ENCODE results near the gene IGF2BP2. TPM values are rescaled to one million over a fixed set of nuclear protein-coding genes. Genes with fewer than 3 reads are reported as not detected.

IGF2BP2 gene
- total RNA-seq, 2 experiments from 2014 or later: 0.43 to 0.44 TPM

- Mint-ChIP-seq H3K4me1 (ENCODE audit: low read depth) (peaks cover 1% of the 10 kb centered on the region), H3K36me3 (ENCODE audit: low read depth) (no peaks in the 10 kb centered on the region), H3K4me3 (no peak overlapping the region), H3K9me3 (no peaks in the 10 kb centered on the region), H3K27ac (no peak overlapping the region), H3K27me3 (ENCODE audit: low read depth) (peaks cover 35% of the 10 kb centered on the region)
- CTCF ChIA-PET: interaction anchor here (0.6 kb wide), 1 partner anchor 97 kb away, joined by 4 read pairs; no protein-coding TSS in a partner anchor
- no peak for DNase-seq
- intact Hi-C loops (cut with micrococcal nuclease): no loop called here
Observed at GRCh38 chr3:185831195-185831594, 6.4 kb upstream of the IGF2BP2 start.

GRCh38 chr3:185830018-185830797 lies 5.4 kb upstream of the IGF2BP2 start:
- no peak overlapping the region for H3K4me3 Mint-ChIP-seq
- H3K27ac Mint-ChIP-seq: no peak overlapping the region
- DNase-seq: no peak
- CTCF ChIA-PET: no interaction called here
- intact Hi-C loops (cut with micrococcal nuclease): no loop called here
- H3K4me1 Mint-ChIP-seq (ENCODE audit: low read depth): peaks cover 1% of the 10 kb centered on the region
- no peaks in the 10 kb centered on the region for H3K36me3 Mint-ChIP-seq (ENCODE audit: low read depth)
- H3K27me3 Mint-ChIP-seq (ENCODE audit: low read depth): peaks cover 39% of the 10 kb centered on the region
- H3K9me3 Mint-ChIP-seq: no peaks in the 10 kb centered on the region

DNA sequence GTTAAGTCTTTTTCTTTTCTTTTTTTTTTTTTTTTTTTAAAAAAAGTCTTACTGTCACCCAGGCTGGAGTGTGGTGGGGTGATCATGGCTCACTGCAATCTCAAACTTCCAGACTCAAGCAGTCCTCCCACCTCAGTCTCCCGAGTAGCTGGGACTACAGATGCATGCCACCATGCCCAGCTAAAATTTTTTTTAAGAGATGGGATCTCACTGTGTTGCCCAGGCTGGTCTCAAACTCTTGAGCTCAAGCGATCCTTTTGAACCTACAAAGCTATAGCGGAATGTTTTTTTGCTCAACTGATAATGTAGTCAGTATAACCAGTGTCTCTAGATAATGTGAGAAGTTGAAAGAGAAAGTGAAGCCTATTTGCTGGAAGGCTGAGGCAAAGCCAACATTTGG lies 3.9 kb upstream of the IGF2BP2 start:
- intact Hi-C loops (cut with micrococcal nuclease): no loop called here
- no peak overlapping the region for H3K4me3 Mint-ChIP-seq

GRCh38 chr3:185827595-185828344 lies 2.9 kb upstream of the IGF2BP2 start:
- Mint-ChIP-seq H3K9me3 (no peaks in the 10 kb centered on the region), H3K4me3 (no peak overlapping the region), H3K27ac (no peak overlapping the region), H3K4me1 (ENCODE audit: low read depth) (peaks cover 3% of the 10 kb centered on the region), H3K36me3 (ENCODE audit: low read depth) (no peaks in the 10 kb centered on the region), H3K27me3 (ENCODE audit: low read depth) (peaks cover 45% of the 10 kb centered on the region)
- no peak for DNase-seq
- intact Hi-C loops (cut with micrococcal nuclease): no loop called here
- CTCF ChIA-PET: no interaction called here

More for the DNA sequence above, 3.9 kb upstream of the IGF2BP2 start:
- DNase-seq: no peak
- Mint-ChIP-seq H3K27me3 (ENCODE audit: low read depth) (peaks cover 39% of the 10 kb centered on the region), H3K4me1 (ENCODE audit: low read depth) (peaks cover 3% of the 10 kb centered on the region), H3K36me3 (ENCODE audit: low read depth) (no peaks in the 10 kb centered on the region), H3K27ac (no peak overlapping the region), H3K9me3 (no peaks in the 10 kb centered on the region)
- CTCF ChIA-PET: no interaction called here

DNA sequence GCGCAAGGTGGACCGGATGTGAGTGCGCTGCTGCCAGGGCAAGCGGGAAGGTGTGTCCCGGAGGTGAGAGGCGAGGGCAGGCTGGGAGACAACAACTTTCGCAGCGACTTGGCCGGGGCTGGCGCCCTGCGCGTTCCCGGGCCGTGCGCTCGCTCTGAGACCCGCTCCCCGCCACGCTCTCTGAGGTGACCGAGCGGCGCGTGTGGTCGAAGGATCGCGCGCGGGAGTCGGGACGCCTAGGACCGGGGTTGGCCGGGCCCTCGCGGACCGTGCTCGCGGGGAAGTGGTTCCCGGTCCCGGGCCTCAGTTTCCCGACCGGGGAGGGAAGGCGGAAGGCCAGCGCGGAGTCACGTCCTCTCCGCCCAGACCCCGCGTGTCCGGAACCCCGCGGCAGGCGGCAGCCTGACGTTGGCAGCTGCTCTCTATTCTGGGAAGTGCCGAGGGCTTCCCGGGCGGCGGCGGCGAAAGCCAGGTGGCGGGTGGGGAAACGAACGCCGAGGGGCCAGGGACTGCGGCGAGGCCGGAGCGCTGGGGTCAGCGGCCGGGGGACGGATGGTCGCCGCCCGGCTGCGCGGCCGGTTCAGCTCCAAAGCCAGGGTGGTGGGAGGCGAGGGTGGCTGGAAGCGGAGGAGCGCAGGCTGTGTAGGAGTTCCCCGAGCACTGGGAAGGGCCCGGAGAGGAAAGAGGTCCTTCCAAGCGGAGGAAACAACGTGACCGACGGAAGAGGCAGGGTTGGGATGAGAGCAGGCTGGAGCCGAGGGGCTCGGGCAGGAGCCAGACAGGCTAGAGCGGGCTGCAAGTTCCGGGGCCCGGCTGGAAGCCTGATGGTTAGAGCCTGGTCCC lies 1.0 kb upstream of the IGF2BP2 start:
- DNase-seq: peak; percentile 60
- CTCF ChIA-PET: no interaction called here
- H3K9me3 Mint-ChIP-seq: no peaks in the 10 kb centered on the region
- H3K4me3 Mint-ChIP-seq: peak overlapping the region; percentile 81
- H3K27me3 Mint-ChIP-seq (ENCODE audit: low read depth): peaks cover 54% of the 10 kb centered on the region
- no peak overlapping the region for H3K27ac Mint-ChIP-seq
- intact Hi-C loops (cut with micrococcal nuclease): no loop called here
- no peaks in the 10 kb centered on the region for H3K36me3 Mint-ChIP-seq (ENCODE audit: low read depth)
- peaks cover 3% of the 10 kb centered on the region for H3K4me1 Mint-ChIP-seq (ENCODE audit: low read depth)

DNA sequence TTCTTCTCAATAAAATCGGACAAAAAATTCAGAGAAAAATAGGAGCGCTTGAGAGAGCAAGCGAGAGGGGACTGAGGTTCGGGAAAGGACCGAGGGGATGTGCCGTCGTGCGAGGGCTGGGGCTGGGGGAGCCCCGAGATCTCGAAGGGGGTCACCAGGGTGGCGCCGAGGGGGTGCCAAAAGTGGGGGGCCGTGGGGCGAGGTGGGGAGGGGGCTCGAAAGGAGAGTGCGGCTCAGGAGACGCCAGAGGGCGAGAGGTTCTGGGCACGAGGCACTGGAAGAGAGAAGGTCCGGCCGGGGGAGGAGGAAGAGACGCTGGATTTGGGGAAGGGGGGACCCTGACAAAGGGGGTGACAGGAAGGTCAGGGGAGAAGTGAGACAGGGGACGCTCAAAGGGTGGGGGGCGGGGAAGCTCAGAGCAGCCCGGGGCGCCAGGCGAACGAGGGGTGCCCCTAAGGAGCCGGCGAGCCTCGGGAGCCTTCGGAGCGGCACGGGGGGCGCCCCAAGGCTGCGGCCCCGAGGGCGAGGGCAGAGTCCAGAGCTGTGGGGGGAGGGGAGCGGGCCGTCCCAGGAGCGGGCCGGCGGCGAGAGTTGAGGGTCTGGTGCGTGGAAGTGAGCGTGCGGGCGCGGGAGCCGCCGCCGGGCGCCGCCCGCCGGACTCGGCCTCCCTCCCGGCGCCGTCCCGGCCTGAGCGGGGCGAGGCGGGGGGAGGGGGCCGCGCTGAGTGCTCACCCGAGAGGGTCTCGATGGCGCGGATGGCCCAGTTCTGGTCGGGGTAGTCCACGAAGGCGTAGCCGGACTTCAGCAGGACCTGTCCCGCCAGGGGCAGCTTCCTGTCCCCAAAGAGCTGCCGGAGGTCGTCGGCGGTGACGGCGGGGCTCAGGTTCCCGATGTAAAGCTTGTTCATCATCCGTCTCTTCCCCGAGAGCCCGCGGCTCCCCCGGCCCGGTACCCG lies 514 bp downstream of the IGF2BP2 start:
- CTCF ChIA-PET: no interaction called here
- Mint-ChIP-seq H3K4me1 (ENCODE audit: low read depth) (peaks cover 3% of the 10 kb centered on the region), H3K9me3 (no peaks in the 10 kb centered on the region), H3K4me3 (peak overlapping the region; percentile 69), H3K27ac (no peak overlapping the region), H3K27me3 (ENCODE audit: low read depth) (peaks cover 58% of the 10 kb centered on the region), H3K36me3 (ENCODE audit: low read depth) (no peaks in the 10 kb centered on the region)
- DNase-seq: peak; percentile 23
- intact Hi-C loops (cut with micrococcal nuclease): loop anchor here (5.0 kb wide), 2 partner anchors 108 to 1003 kb away; no protein-coding TSS in a partner anchor

DNA sequence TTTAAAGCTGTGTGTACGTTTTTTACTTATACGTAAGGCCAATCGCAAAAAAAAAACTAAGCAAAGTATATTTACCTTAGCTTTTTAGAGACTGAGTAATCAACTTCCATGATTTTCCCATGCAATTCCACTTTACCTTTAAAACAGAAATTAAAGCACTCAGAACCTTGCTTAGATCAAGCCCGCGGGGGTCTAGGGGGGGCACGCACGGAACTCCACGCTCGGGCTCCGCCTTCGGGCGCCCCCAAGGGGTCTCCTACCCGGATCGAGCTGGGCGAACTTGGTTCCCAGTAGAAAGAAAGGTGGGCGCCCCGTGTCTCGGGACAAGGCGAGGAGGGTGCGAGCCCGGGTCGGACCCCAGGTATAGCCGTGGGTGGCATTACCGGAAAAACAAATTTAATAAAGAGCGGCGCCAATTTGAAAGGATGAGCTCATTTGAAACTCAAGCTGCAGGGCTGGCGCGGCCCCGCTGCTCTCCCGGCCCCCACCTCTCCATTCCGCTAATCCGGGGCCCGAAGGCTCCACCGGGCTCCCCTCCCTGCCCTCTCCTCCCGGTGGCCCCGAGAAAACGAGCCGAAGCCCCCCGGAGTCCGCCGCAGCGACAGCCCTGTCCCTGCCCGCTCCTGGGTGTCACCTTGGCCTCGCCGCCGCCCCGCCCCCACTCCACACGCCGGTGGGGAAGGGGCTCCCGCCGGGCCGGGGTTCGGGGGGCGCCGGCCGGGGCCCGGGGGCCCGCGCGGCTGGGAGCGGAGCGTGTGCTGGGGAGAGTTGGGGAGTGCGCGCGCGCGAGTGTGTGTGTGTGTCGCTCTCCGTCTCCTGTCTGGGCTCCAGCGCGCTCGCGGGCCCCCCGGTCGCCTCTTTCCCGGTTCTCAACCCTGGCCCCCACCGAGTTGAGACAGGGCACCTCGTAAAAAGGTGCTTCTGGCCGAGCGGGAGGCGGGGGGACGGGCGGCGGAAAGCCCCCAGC lies 1.5 kb downstream of the IGF2BP2 start:
- no peaks in the 10 kb centered on the region for H3K36me3 Mint-ChIP-seq (ENCODE audit: low read depth)
- peak; percentile 22 for DNase-seq
- CTCF ChIA-PET: interaction anchor here (0.6 kb wide), 1 partner anchor 89 kb away, joined by 5 read pairs; no protein-coding TSS in a partner anchor
- peaks cover 60% of the 10 kb centered on the region for H3K27me3 Mint-ChIP-seq (ENCODE audit: low read depth)
- H3K4me3 Mint-ChIP-seq: peak overlapping the region; percentile 69
- intact Hi-C loops (cut with micrococcal nuclease): loop anchor here (5.0 kb wide), 2 partner anchors 109 to 1004 kb away; no protein-coding TSS in a partner anchor
- no peaks in the 10 kb centered on the region for H3K9me3 Mint-ChIP-seq
- no peak overlapping the region for H3K27ac Mint-ChIP-seq
- peaks cover 3% of the 10 kb centered on the region for H3K4me1 Mint-ChIP-seq (ENCODE audit: low read depth)

GRCh38 chr3:185822221-185823000 lies 2.4 kb downstream of the IGF2BP2 start:
- peaks cover 58% of the 10 kb centered on the region for H3K27me3 Mint-ChIP-seq (ENCODE audit: low read depth)
- H3K36me3 Mint-ChIP-seq (ENCODE audit: low read depth): no peaks in the 10 kb centered on the region
- H3K4me1 Mint-ChIP-seq (ENCODE audit: low read depth): peaks cover 3% of the 10 kb centered on the region
- CTCF ChIA-PET: interaction anchor here (0.6 to 0.7 kb wide), 2 partner anchors 10 to 90 kb away, joined by 4 to 5 read pairs; no protein-coding TSS in a partner anchor
- intact Hi-C loops (cut with micrococcal nuclease): loop anchor here (5.0 kb wide), 2 partner anchors 110 to 1005 kb away; no protein-coding TSS in a partner anchor
- H3K9me3 Mint-ChIP-seq: no peaks in the 10 kb centered on the region
- H3K4me3 Mint-ChIP-seq: no peak overlapping the region
- DNase-seq: no peak
- no peak overlapping the region for H3K27ac Mint-ChIP-seq

GRCh38 chr3:185820973-185821758 lies 3.7 kb downstream of the IGF2BP2 start:
- peaks cover 45% of the 10 kb centered on the region for H3K27me3 Mint-ChIP-seq (ENCODE audit: low read depth)
- CTCF ChIA-PET: interaction anchor here (1.2 kb wide), 1 partner anchor 122 kb away, joined by 3 read pairs; no protein-coding TSS in a partner anchor
- peaks cover 2% of the 10 kb centered on the region for H3K4me1 Mint-ChIP-seq (ENCODE audit: low read depth)
- no peak for DNase-seq
- no peaks in the 10 kb centered on the region for H3K9me3 Mint-ChIP-seq
- no peak overlapping the region for H3K4me3 Mint-ChIP-seq
- no peaks in the 10 kb centered on the region for H3K36me3 Mint-ChIP-seq (ENCODE audit: low read depth)
- intact Hi-C loops (cut with micrococcal nuclease): loop anchor here (5.0 kb wide), 2 partner anchors 111 to 1006 kb away; no protein-coding TSS in a partner anchor
- no peak overlapping the region for H3K27ac Mint-ChIP-seq
